Activated gamma-delta T cell treated with anti-CD3 and anti-CD28 coated beads, Interleukin-2, amount 50 U/mL, for 16 hours (primary cell): ENCODE results near the gene LHX6.

Experiments
- DNase-seq: peaks from one replicate; pipeline ENCODE4 v3.0.0-alpha.2; 2020; ENCODE audit warnings: low read depth

The LHX6 gene

DNA sequence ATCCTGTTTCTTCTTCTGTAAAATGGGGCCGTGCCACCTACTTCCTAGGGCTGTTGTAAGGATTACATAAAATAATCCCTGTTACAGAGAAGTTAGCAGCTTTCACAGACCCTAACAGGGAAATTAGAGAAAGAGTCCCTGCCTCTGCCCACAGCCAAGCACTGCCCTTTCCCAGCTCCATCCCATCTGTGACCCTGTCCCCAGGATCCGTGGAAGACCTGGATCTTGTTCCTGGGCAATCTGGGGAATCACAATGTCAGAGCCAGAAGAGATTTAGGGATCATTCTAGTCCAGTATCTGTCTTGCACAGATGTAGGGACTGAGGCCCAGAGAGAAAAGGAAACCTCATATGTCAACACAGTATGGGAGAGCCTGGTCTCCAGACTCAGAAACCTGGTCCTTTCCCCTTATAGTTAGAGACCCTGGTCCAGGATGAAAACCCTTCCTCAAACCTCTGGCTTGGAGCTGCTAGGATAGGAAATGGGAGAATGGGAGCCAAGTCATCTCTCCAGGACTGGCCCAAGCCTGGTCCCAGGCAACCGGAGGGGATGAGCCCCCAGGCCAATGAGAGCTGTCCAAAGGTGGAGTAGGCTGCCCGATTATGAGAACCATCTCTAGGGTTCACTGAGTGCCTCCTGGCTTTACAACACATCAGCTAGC lies 12.5 kb downstream of the LHX6 start:
- no peak for DNase-seq

DNA sequence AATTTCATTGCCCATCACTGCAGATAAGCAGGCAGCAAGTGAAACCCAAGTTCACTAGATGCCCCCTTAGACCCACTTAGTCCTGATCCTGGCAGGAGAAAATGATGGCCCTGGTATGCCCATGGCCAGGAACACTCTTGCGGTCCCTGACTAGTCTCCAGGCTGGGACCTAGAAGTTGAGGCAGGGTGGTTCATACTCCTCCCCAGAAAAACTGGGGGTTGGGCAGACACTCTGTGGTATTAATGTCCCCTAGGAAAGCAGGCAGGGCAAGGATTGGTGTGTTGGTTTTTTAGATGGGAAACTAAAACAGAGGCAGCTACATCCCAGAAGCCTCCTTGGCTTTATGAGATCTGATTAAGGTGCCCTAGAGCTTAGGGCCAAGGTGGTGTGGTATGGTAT lies 13.1 kb downstream of the LHX6 start:
- DNase-seq, result no peak

GRCh38 chr9:122214507-122214906 lies 14.2 kb downstream of the LHX6 start:
- no peak for DNase-seq

DNA sequence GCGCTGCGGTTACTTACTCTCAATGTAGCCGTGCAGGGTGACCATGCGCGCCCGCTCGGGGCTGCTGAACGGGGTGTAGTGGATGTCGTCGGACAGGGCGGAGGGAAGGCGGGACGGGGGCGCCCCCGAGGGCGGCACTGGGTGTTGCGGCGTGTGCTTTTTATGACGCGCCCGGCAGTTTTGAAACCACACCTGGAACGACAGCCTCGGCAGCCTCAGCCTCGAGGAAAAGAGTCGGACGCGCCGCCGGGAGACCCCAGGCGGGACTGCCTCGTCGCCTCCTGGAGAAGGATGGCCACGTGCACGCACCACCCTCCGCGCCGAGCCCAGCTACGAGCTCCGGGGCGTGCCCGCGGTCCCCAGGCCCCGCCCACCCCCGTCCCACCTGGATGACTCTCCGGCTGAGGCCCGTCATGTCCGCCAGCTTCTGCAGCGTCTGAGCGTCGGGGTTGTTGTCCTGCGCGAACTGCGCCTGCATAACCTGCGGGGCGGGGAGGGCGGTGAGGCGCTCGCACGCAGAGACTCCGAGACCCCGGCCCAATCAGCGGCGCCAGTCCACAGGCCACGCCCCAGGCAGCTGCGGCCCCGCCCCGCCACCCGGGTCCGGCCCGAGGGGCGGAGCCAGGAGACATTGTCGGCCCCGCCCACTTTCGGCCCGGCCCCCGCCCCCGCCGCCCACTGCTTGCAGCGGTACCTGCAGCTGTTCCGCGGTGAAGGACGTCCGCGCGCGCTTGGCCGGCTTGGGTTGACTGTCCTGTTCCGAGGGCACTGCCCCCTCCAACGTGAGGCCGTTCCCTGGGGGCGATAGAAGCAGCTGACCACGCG lies 15.0 kb downstream of the LHX6 start:
- no peak for DNase-seq

- no peak for DNase-seq
These were observed 15.6 kb downstream of the LHX6 start for GRCh38 chr9:122213102-122213588.

DNA sequence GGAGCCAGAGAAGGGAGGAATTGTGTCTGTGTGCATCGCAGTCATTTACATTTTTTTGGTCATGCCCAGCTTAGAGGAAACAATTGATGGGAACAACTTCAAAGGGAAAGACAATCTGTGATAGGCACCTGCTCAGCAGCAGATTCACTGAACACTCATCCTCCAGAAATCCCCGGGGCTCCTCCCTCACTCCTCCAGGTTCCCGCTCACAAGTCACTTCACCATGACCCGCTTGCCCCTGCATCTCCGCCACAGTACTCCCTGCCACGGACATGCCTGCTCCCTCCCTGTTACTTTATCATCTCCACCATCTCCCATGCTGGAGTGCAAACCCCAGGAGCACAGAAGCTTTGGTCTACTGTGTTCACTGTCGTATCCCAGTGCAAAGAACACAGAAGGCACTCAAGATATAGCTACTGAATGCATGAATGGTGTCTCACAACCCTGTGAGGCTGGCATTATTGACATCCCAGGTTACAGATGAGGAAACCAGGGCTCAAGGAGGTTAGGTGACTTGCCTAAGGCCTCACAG lies 16.2 kb downstream of the LHX6 start:
- DNase-seq, result no peak

- no peak for DNase-seq
These were observed 19.3 kb downstream of the LHX6 start for GRCh38 chr9:122209451-122209850.

DNA sequence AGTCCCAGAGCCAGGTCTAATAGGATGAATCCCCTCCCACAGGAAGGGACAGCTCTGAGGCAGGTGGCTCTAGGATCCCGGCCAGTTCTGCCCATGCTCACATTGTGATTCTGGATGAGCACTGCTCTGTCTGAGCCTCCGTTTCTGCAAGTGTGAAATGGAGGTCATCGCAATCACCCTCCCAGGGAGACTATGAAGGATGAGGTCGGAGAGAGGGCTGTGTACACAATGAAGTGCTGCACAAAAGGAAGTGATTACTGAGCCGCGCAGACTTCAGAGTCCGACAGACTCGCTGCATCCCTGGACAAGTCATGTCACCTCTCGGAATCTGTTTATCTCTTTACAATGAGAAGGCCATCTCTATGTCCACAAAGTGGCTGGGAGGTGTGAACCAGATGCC lies 21.7 kb downstream of the LHX6 start:
- no peak for DNase-seq

- no peak for DNase-seq
These were observed 22.4 kb downstream of the LHX6 start for GRCh38 chr9:122206118-122207046.

GRCh38 chr9:122205176-122205575 lies 23.6 kb downstream of the LHX6 start:
- DNase-seq, result no peak

GRCh38 chr9:122204491-122204890 lies 24.3 kb downstream of the LHX6 start:
- DNase-seq, result no peak

- DNase-seq, result no peak
These were observed 24.7 kb downstream of the LHX6 start for GRCh38 chr9:122204055-122204454.

DNA sequence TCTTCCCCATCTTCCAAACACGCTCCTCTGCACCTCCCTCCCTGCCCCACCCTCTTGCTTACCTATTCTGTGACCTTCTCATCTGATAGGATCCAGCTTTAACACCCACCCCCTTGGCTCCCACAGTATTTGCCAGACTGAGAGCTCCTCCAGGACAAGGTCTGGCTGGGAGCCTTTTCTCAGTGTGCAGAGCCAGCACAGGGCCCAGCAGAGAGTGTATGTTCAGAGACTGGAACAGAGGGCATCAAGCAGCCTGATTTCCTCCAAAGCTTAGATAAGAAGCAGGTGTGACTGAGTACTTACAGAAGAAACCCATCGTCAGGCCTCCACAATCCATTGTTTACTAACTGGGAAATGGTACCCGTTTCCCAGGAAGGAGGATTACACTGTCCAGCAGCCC lies 26.6 kb downstream of the LHX6 start:
- no peak for DNase-seq

DNA sequence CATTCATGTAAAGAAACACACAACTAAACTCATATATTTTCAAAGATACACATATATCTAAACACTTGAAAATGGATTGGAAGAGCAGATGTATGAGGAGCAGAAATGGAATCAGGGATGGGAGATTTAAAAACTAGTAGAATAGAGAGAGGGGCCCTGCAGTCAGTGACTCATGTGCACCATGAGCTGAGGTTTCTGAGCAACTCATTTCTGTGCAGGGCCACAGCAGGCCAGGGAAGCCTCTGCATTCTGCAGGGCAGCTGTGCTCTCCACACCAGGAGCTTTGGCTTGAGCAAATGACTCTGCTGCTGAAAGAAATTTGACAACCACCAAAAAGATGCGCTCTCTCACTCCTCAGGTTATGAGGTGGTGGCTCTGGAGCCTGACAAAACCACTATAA lies 27.1 kb downstream of the LHX6 start:
- no peak for DNase-seq

DNA sequence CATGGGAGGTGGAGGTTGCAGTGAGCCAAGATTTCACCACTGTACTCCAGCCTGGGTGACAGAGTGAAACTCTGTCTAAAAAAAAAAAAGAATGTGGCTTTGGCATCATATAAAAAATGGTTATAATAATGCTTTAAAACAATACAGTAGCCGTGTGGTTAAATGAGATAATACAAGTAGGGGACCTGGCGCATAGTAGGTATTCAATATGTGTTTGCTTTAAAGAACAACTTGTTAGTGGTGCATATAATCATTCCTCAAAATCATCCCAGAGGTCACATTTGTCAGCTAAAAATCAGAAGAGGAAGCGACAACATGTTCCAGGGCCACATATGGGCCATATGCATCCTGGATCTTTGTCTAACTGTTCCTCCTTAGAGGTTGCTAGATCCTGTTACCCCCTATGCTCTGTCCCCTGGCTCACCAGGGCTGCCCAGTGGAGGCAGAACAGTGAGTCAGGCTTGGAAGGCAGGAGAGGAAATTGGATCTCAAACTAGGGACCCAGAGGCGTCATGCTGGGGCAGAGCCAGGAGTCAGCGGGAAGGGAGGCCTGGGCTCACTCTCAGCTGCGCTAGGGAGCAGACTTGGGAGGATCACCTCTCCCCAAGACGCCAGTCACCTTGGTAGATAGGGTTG lies 27.7 kb downstream of the LHX6 start:
- no peak for DNase-seq

GRCh38 chr9:122197882-122198281 lies 30.9 kb downstream of the LHX6 start:
- DNase-seq, result no peak

DNA sequence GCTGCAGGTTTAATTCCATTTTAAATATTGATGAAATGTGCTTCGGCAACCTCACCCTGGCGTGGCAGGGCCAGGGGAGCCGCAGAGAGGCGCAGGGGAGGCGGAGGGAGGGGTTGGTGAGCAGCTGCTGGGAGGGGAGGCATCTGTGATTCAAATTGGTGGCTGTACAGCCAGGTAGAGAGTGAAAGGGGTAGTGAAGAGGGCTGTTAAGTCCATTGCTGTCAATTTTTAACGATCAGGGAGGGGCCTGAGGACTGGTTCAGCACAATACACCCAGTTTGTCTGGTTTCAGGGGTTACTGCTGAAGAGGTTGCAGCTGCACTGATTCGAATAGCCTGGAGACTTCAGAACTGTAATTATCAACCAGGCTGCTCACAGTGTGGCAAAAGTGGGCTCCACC lies 31.3 kb downstream of the LHX6 start:
- DNase-seq, result no peak

DNA sequence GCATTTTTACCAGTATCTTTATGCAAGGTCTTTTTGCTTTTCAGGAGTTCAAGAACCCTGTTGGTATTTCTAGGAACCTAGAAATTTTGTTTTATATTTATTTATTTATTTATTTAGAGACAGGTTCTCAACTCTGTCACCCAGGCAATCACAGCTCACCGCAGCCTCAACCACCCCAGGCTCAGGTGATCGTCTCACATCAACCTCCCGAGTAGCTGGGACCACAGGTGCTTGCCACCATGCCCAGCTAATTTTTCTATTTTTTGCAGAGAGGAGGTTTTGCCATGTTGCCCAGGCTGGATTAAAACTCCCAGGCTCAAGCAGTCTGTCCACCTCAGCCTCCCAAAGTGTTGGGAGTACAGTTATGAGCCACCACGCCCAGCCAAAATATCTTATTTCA lies 32.9 kb downstream of the LHX6 start:
- no peak for DNase-seq

DNA sequence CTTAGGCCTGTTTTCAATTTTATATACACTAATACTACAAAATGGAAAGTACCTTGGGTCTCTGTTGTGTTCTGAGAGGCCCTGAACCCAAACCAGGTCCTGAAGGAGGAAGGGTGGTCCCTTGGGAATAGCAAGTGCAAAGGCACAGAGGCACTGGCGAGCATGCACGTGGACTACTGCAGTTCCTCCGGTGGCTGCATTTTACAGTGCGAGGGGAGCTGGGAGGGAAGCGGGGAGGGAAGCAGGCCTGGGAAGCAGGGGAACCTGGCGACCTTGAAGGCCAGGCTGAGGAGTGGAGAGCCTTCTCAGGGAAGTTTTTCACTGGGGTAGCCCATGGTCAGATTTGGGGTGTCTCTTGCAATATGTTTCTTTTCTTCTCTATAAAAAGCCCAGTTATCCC lies 35.1 kb downstream of the LHX6 start:
- no peak for DNase-seq

DNA sequence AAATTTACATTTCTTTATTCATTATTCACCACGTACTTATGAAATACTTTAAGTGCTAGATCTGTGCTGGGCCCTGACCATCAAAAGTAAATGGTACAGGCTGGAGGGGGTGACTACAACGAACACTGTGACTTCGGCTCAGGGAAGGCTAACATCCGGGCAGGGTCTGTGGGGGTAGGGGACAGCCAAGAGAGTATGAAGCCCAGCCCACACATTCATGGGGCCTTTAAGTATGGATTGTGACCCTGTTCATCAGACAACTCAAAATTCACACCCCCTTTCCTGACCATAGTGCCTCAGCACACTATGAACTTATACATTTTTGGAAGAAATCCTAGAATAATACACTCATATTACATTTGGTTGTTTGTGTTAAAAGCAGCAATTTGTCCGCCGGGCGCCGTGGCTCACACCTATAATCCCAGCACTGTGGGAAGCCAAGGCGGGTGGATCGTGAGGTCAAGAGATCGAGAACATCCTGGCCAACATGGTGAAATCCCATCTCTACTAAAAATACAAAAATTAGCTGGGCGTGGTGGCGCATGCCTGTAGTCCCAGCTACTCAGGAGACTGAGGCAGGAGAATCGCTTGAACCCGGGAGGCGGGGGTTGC lies 35.7 kb downstream of the LHX6 start:
- DNase-seq, result no peak

- no peak for DNase-seq
These were observed 36.4 kb downstream of the LHX6 start for GRCh38 chr9:122192261-122192875.
